Measurements from ENCODE around the gene CCDC80.
"Not testable (repeated sequence)": the region's sequence is repeated elsewhere in the genome, so short reads cannot be mapped to it uniquely, and the experiment has no call there.

The CCDC80 gene

GRCh38 chr3:112582244-112582874 lies 58.6 kb downstream of the CCDC80 start:
- DNase-seq = peak; percentile 2

GRCh38 chr3:112579697-112580096 lies 61.2 kb downstream of the CCDC80 start:
- no peak for DNase-seq

GRCh38 chr3:112579232-112579631 lies 61.7 kb downstream of the CCDC80 start:
- no peak for DNase-seq

GRCh38 chr3:112572701-112573100 lies 68.2 kb downstream of the CCDC80 start:
- DNase-seq = no peak

- no peak for DNase-seq
Observed at GRCh38 chr3:112569265-112569664, 71.7 kb downstream of the CCDC80 start.

- no peak for DNase-seq
Observed at GRCh38 chr3:112568642-112569041, 72.3 kb downstream of the CCDC80 start.

GRCh38 chr3:112564940-112565305 lies 76.0 kb downstream of the CCDC80 start:
- no peak for DNase-seq

GRCh38 chr3:112564247-112564939 lies 76.5 kb downstream of the CCDC80 start:
- not testable (repeated sequence) for DNase-seq

- DNase-seq = peak; percentile 95
Observed at GRCh38 chr3:112561734-112562529, 79.0 kb downstream of the CCDC80 start, which contains the start of the genes ATG3 and SLC35A5. Gene ATG3, minus strand, starts transcription at chr3:112561962. Its CDS starts 434 bp downstream, at chr3:112561528. Gene SLC35A5, plus strand, starts transcription at chr3:112562045. Its CDS starts 1,359 bp downstream, at chr3:112563404.

GRCh38 chr3:112561484-112561733 lies 79.5 kb downstream of the CCDC80 start:
- no peak for DNase-seq

- peak; percentile 36 for DNase-seq
Observed at GRCh38 chr3:112560721-112561483, 80.0 kb downstream of the CCDC80 start.

GRCh38 chr3:112560307-112560706 lies 80.6 kb downstream of the CCDC80 start:
- DNase-seq = no peak

GRCh38 chr3:112557976-112558375 lies 83.0 kb downstream of the CCDC80 start:
- DNase-seq = no peak

- DNase-seq = no peak
Observed at GRCh38 chr3:112555535-112556170, 85.3 kb downstream of the CCDC80 start.

GRCh38 chr3:112550859-112551258 lies 90.1 kb downstream of the CCDC80 start:
- no peak for DNase-seq

Data from NCI-H345 (cell line).